HCT116 (cell line): ENCODE measurements around the gene FBLN7. TPM values are rescaled to one million over a fixed set of nuclear protein-coding genes. Genes with fewer than 3 reads are reported as not detected.

Experiments used
- ATAC-seq: fragments of 200-7000 bp; cut with Tn5 transposase; 2 replicates; pipeline ENCODE4 v1.9.1; 2020; ENCODE audit warnings: mild to moderate bottlenecking, moderate library complexity
- BruUV-seq: library from RNA; stranded (reverse); fragments of 400-500 nt; replicated peaks from 2 replicates; lab custom pipeline; 2021; lab: Mats Ljungman, UMichigan
- CTCF ChIA-PET: fragments of 300-600 bp; sonication (Branson Sonifier 250); formaldehyde crosslinking; loops from one replicate; lab custom pipeline; 2021; ENCODE audit warnings: antibody characterized with exemption; lab: Charles Lee
- POLR2A ChIA-PET: fragments of 300-600, 350-600 bp; sonication (Branson Sonifier 250); formaldehyde crosslinking; loops from one replicate; lab custom pipeline; 2021; ENCODE audit warnings: antibody characterized with exemption; lab: Charles Lee
- RAD21 ChIA-PET, 2 experiments: fragments of 300-600 bp; sonication (Branson Sonifier 250); formaldehyde crosslinking; loops; one replicate each; lab custom pipeline; 2023; ENCODE audit warnings: low total read pairs in 2 of 2; ENCODE audit not compliant: uncharacterized antibody in 2 of 2, unreplicated experiment in 2 of 2, low non-redundant PET in 1 of 2; lab: Charles Lee
- DNase-seq: peaks from one replicate; pipeline ENCODE4 v3.0.0-alpha.2; 2010; ENCODE audit warnings: low read depth, low spot score
- H2AFZ ChIP-seq: fragments of 200-600 bp; shearing (Covaris generic), sonication (generic); 2 replicates; pipeline ENCODE4 v1.6.1; 2017; ENCODE audit warnings: low read depth, mixed run types, mixed read lengths, antibody characterized with exemption, low read length; ENCODE audit not compliant: poor library complexity, severe bottlenecking
- H3K27ac ChIP-seq: 2 replicates; pipeline ENCODE4 v1.5.1; 2012; ENCODE audit warnings: low read depth, low read length
- H3K27me3 ChIP-seq: fragments of 200-600 bp; sonication (generic); 2 replicates; pipeline ENCODE4 v1.6.1; 2016; ENCODE audit warnings: mixed run types, low read length, mixed read lengths; ENCODE audit not compliant: insufficient read depth
- H3K36me3 ChIP-seq, 2 experiments: fragments of 200-500 bp in 1 of 2; fragments of 200-600 bp in 1 of 2; sonication (Bioruptor generic) in 1 of 2; sonication (generic) in 1 of 2; 2 replicates each; pipeline versions ENCODE4 v1.5.1 to v1.6.1; 2014 to 2016; ENCODE audit warnings: low read length in 2 of 2, inconsistent platforms in 1 of 2, mixed read lengths in 1 of 2, mixed run types in 1 of 2; ENCODE audit not compliant: insufficient read depth in 2 of 2, control insufficient read depth in 1 of 2
- H3K4me1 ChIP-seq, 2 experiments: fragments of 200-600 bp in 1 of 2; sonication (generic) in 1 of 2; 2 replicates each; pipeline versions ENCODE4 v1.5.1 to v1.6.1; 2012 to 2017; ENCODE audit warnings: low read length in 2 of 2, inconsistent platforms in 1 of 2, mild to moderate bottlenecking in 1 of 2, mixed read lengths in 1 of 2, mixed run types in 1 of 2, moderate library complexity in 1 of 2; ENCODE audit not compliant: insufficient read depth in 2 of 2, control insufficient read depth in 1 of 2
- H3K4me2 ChIP-seq: fragments of 200-600 bp; sonication (generic); 2 replicates; pipeline ENCODE4 v1.6.1; 2017; ENCODE audit warnings: mixed run types, low read length, mixed read lengths
- H3K4me3 ChIP-seq, 2 experiments: fragments of 200-600 bp in 1 of 2; sonication (generic) in 1 of 2; replicated peaks in 1 of 2; 2 replicates each; pipeline ENCODE4 v1.5.1; 2011 to 2016; ENCODE audit warnings: low read length in 2 of 2, control low read depth in 1 of 2, low read depth in 1 of 2, mild to moderate bottlenecking in 1 of 2, mixed read lengths in 1 of 2, mixed run types in 1 of 2
- H3K79me2 ChIP-seq: fragments of 200-600 bp; sonication (generic); 2 replicates; pipeline ENCODE4 v1.6.1; 2017; ENCODE audit warnings: mild to moderate bottlenecking, mixed run types, low read length, moderate library complexity, mixed read lengths; ENCODE audit not compliant: insufficient read depth
- H3K9ac ChIP-seq: fragments of 200-600 bp; sonication (generic); 2 replicates; pipeline ENCODE4 v1.6.1; 2016; ENCODE audit warnings: low read length, mixed read lengths
- H3K9me2 ChIP-seq: fragments of 200-600 bp; sonication (generic), shearing (Covaris generic); 2 replicates; pipeline ENCODE4 v1.6.1; 2017; ENCODE audit warnings: mixed run types, mild to moderate bottlenecking, moderate library complexity; ENCODE audit not compliant: insufficient read depth
- H3K9me3 ChIP-seq, 2 experiments: fragments of 200-500 bp in 1 of 2; fragments of 200-600 bp in 1 of 2; sonication (Bioruptor generic) in 1 of 2; sonication (generic) in 1 of 2; 2 replicates each; pipeline ENCODE4 v1.6.1; 2014 to 2017; ENCODE audit warnings: low read length in 2 of 2, mixed read lengths in 2 of 2, inconsistent platforms in 1 of 2, low read depth in 1 of 2, mild to moderate bottlenecking in 1 of 2, mixed run types in 1 of 2, moderate library complexity in 1 of 2; ENCODE audit not compliant: control insufficient read depth in 1 of 2, insufficient read depth in 1 of 2
- H4K20me1 ChIP-seq: fragments of 200-600 bp; sonication (generic), shearing (Covaris generic); 2 replicates; pipeline ENCODE4 v1.6.1; 2017; ENCODE audit warnings: mixed run types, mild to moderate bottlenecking, moderate library complexity; ENCODE audit not compliant: insufficient read depth
- CTCF ChIP-seq, 3 experiments: fragments of 200-600 bp in 1 of 3; sonication (generic) in 1 of 3; IDR thresholded peaks in 2 of 3; conservative IDR thresholded peaks in 1 of 3; 2 replicates each; pipeline ENCODE4 v1.5.1; 2012 to 2017; ENCODE audit warnings: low read depth in 2 of 3, low read length in 2 of 3, antibody characterized with exemption in 1 of 3, borderline replicate concordance in 1 of 3, control low read depth in 1 of 3, mild to moderate bottlenecking in 1 of 3, mixed read lengths in 1 of 3, mixed run types in 1 of 3, moderate library complexity in 1 of 3; ENCODE audit not compliant: insufficient read depth in 1 of 3
- EZH2 ChIP-seq: fragments of 200-600 bp; sonication (generic); IDR thresholded peaks from 2 replicates; pipeline ENCODE4 v1.6.1; 2017; ENCODE audit warnings: antibody characterized with exemption, mixed run types
- FOSL1 ChIP-seq: IDR thresholded peaks from 2 replicates; pipeline ENCODE4 v1.6.1; 2012; ENCODE audit warnings: low read depth
- JUND ChIP-seq: IDR thresholded peaks from 2 replicates; pipeline ENCODE4 v1.6.1; 2012
- RAD21 ChIP-seq: IDR thresholded peaks from 2 replicates; pipeline ENCODE4 v1.6.1; 2012; ENCODE audit warnings: low read depth, mild to moderate bottlenecking
- SIN3A ChIP-seq: IDR thresholded peaks from 2 replicates; pipeline ENCODE4 v1.6.1; 2012; ENCODE audit warnings: low read depth
- intact Hi-C: fragments of 100-400 bp; cut with micrococcal nuclease; formaldehyde crosslinking; loops from 2 replicates; pipeline ENCODE4 v1.10.0; 2022
- total RNA-seq: library from RNA; stranded (reverse); gene quantifications from one replicate; pipeline ENCODE4 v1.2.1, GENCODE V29; 2021; ENCODE audit not compliant: unreplicated experiment

The FBLN7 gene
- total RNA-seq, 1 experiment from 2014 or later = 0.34 TPM

- Histone ChIP-seq H3K36me3 (peaks cover 0 to 2% of the 10 kb centered on the region in 2 experiments; a peak in 2 of 4 replicates), H3K27ac (no peak overlapping the region), H3K9me2 (no peaks in the 10 kb centered on the region), H3K9me3 (no peaks in the 10 kb centered on the region), H4K20me1 (no peaks in the 10 kb centered on the region), H3K9ac (no peak overlapping the region), H3K4me1 (no peaks in the 10 kb centered on the region), H3K79me2 (no peaks in the 10 kb centered on the region), H3K4me2 (no peak overlapping the region), H3K27me3 (no peaks in the 10 kb centered on the region), H3K4me3 (no peak overlapping the region), H2AFZ (no peak overlapping the region)
- RAD21 ChIA-PET = no interaction called here
- CTCF ChIA-PET = interaction anchor here (0.8 to 1.3 kb wide), 5 partner anchors 12 to 95 kb away, joined by 3 to 5 read pairs (median 3); no protein-coding TSS in a partner anchor
- intact Hi-C loops = no loop called here
- peak; percentile 88 for ATAC-seq
- BruUV-seq = no TSS peak
- TF ChIP-seq EZH2 = no peak
- peak; percentile 25 to 42 (median 42); a peak in 5 of 6 replicates for TF ChIP-seq CTCF (IDR thresholded peaks at IDR 0.05 in 2 of 3, conservative IDR thresholded peaks at IDR 0.05 in 1 of 3; ENCODE audit: borderline replicate concordance in 1 of 3, insufficient read depth in 1 of 3, low read depth in 2 of 3, low read length in 2 of 3)
- peak; percentile 47 for TF ChIP-seq RAD21
- POLR2A ChIA-PET = interaction anchor here (1.0 kb wide), 1 partner anchor 39 kb away, joined by 4 read pairs; the partner anchor contains the start of gene ZC3H8
- DNase-seq = no peak
Measured at GRCh38 chr2:112216167-112216566, 78.0 kb downstream of the FBLN7 start.

- no peak overlapping the region for H3K9ac ChIP-seq
- no peaks in the 10 kb centered on the region for H3K27me3 ChIP-seq
- no peak overlapping the region for H3K27ac ChIP-seq
- peaks cover 2 to 8% of the 10 kb centered on the region in 2 experiments; a peak in 2 of 4 replicates for H3K36me3 ChIP-seq
- ATAC-seq = no peak
- H3K9me3 ChIP-seq = no peaks in the 10 kb centered on the region
- POLR2A ChIA-PET = no interaction called here
- no peak overlapping the region for H2AFZ ChIP-seq
- BruUV-seq = no TSS peak
- no peak overlapping the region for H3K4me3 ChIP-seq
- CTCF ChIA-PET = no interaction called here
- TF ChIP-seq JUND (no peak), FOSL1 (no peak), SIN3A (no peak), RAD21 (no peak), EZH2 (no peak)
- TF ChIP-seq, all 23 proteins: peak for 0
- RAD21 ChIA-PET = no interaction called here
- intact Hi-C loops = no loop called here
- Histone ChIP-seq H3K4me1 (no peaks in the 10 kb centered on the region), H3K4me2 (no peak overlapping the region), H4K20me1 (no peaks in the 10 kb centered on the region), H3K9me2 (no peaks in the 10 kb centered on the region), H3K79me2 (no peaks in the 10 kb centered on the region)
- no peak for DNase-seq
Measured at GRCh38 chr2:112217854-112218253, 79.7 kb downstream of the FBLN7 start.
